GM23338 (cell line): ENCODE measurements around the gene DOCK4.

Source experiments
- EZH2 ChIP-seq: fragments of 200-600 bp; sonication (generic); IDR thresholded peaks from one replicate; pipeline ENCODE4 v1.8.0; 2017; ENCODE audit warnings: antibody characterized with exemption, mild to moderate bottlenecking, low read depth; ENCODE audit not compliant: unreplicated experiment
- EZH2phosphoT487 ChIP-seq: fragments of 200-600 bp; sonication (generic); IDR thresholded peaks from one replicate; pipeline ENCODE4 v1.8.1; 2018; ENCODE audit warnings: antibody characterized with exemption; ENCODE audit not compliant: unreplicated experiment
- TF ChIP-seq, protein P1 (sequence below): IDR thresholded peaks from one replicate; pipeline ENCODE4 v1.6.1; 2018; ENCODE audit warnings: antibody characterized with exemption; ENCODE audit not compliant: unreplicated experiment
- TF ChIP-seq, protein P2 (sequence below), 2 experiments: fragments of 200-600 bp in 1 of 2; sonication (generic) in 1 of 2; conservative IDR thresholded peaks; 2 replicates each; pipeline versions ENCODE4 v1.5.1 to v1.6.1; 2016 to 2017; ENCODE audit warnings: antibody characterized with exemption in 2 of 2, low read depth in 2 of 2, mild to moderate bottlenecking in 2 of 2, moderate library complexity in 1 of 2

DNA sequence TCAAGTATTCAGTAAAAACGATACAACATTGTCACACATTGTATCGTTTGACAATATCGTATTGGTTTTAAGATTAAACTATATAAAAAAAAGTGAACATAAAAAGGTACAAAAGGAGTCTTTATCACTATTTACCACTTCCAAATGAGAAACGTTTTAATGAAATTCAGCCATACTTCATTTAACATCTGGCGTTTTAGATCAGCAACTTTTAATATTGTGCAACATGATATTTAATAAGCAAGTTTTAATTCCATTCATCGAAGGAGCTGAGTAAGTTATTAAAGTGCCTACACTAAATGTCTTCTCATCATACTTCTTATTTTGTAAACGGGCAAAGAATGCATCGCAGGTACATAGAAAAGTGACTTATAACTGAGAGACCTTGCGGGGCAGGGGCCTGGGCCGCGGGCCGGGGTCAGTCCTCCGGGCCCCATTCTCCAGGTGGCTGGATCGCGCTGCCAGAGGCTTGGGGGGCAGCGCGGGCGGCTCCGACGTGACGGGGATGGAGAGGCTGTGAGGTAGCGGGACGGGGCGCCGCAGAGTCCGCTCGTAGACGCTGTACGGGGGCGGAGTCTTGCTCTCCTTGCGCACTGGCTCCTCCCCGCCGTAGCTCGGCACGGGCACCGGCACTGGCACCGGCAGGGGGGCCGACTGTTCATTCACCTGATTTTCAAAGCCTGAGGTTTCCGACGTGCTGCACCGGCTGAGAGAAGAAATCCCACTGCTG lies 478.1 kb downstream of the DOCK4 start:
- TF ChIP-seq, protein P1, sequence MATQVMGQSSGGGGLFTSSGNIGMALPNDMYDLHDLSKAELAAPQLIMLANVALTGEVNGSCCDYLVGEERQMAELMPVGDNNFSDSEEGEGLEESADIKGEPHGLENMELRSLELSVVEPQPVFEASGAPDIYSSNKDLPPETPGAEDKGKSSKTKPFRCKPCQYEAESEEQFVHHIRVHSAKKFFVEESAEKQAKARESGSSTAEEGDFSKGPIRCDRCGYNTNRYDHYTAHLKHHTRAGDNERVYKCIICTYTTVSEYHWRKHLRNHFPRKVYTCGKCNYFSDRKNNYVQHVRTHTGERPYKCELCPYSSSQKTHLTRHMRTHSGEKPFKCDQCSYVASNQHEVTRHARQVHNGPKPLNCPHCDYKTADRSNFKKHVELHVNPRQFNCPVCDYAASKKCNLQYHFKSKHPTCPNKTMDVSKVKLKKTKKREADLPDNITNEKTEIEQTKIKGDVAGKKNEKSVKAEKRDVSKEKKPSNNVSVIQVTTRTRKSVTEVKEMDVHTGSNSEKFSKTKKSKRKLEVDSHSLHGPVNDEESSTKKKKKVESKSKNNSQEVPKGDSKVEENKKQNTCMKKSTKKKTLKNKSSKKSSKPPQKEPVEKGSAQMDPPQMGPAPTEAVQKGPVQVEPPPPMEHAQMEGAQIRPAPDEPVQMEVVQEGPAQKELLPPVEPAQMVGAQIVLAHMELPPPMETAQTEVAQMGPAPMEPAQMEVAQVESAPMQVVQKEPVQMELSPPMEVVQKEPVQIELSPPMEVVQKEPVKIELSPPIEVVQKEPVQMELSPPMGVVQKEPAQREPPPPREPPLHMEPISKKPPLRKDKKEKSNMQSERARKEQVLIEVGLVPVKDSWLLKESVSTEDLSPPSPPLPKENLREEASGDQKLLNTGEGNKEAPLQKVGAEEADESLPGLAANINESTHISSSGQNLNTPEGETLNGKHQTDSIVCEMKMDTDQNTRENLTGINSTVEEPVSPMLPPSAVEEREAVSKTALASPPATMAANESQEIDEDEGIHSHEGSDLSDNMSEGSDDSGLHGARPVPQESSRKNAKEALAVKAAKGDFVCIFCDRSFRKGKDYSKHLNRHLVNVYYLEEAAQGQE = no peak
- TF ChIP-seq, protein P2, sequence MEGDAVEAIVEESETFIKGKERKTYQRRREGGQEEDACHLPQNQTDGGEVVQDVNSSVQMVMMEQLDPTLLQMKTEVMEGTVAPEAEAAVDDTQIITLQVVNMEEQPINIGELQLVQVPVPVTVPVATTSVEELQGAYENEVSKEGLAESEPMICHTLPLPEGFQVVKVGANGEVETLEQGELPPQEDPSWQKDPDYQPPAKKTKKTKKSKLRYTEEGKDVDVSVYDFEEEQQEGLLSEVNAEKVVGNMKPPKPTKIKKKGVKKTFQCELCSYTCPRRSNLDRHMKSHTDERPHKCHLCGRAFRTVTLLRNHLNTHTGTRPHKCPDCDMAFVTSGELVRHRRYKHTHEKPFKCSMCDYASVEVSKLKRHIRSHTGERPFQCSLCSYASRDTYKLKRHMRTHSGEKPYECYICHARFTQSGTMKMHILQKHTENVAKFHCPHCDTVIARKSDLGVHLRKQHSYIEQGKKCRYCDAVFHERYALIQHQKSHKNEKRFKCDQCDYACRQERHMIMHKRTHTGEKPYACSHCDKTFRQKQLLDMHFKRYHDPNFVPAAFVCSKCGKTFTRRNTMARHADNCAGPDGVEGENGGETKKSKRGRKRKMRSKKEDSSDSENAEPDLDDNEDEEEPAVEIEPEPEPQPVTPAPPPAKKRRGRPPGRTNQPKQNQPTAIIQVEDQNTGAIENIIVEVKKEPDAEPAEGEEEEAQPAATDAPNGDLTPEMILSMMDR (conservative IDR thresholded peaks at IDR 0.05; ENCODE audit: low read depth in 2 of 2) = 0 out of 4 replicates have a peak, but pooled peaks of 1 of the 2 experiments have one; percentile 2
- no peak for TF ChIP-seq EZH2
- TF ChIP-seq EZH2phosphoT487 = no peak
